Fibroblast of skin of scalp (primary cell): ENCODE measurements around the gene TVP23C. TPM values are rescaled to one million over a fixed set of nuclear protein-coding genes. Genes with fewer than 3 reads are reported as not detected.
"Not testable (repeated sequence)": the region's sequence is repeated elsewhere in the genome, so short reads cannot be mapped to it uniquely, and the experiment has no call there.

Experiments
- DNase-seq: peaks from one replicate; pipeline ENCODE4 v3.0.0-alpha.2; 2013
- polyA plus RNA-seq, 2 experiments: library from polyadenylated mRNA; unstranded; fragments of 120-200 nt; gene quantifications; one replicate each; pipeline ENCODE4 v1.2.1, GENCODE V29; 2013; ENCODE audit not compliant: insufficient read length in 2 of 2

TVP23C gene
- polyA plus RNA-seq (2013, experiment 1 of 2; ENCODE audit: insufficient read length), result 10.6 TPM
- 9.3 TPM for polyA plus RNA-seq (2013, experiment 2 of 2; ENCODE audit: insufficient read length)

GRCh38 chr17:15563375-15563857 is at the start of gene TVP23C:
Gene TVP23C, minus strand, starts transcription at chr17:15563483. Its CDS starts 35 bp downstream, at chr17:15563448.
- peak; percentile 78 for DNase-seq

- DNase-seq, result not testable (repeated sequence)
These were observed 29.7 kb upstream of the TVP23C start for GRCh38 chr17:15592960-15593359.

GRCh38 chr17:15591986-15592385 is 28.7 kb upstream of the TVP23C start:
- DNase-seq, result not testable (repeated sequence)

GRCh38 chr17:15590844-15591243 is 27.6 kb upstream of the TVP23C start:
- not testable (repeated sequence) for DNase-seq

GRCh38 chr17:15589544-15590536 is 26.6 kb upstream of the TVP23C start:
- not testable (repeated sequence) for DNase-seq

GRCh38 chr17:15588017-15588416 is 24.7 kb upstream of the TVP23C start:
- DNase-seq, result not testable (repeated sequence)

GRCh38 chr17:15583313-15583712 is 20.0 kb upstream of the TVP23C start:
- DNase-seq, result not testable (repeated sequence)

GRCh38 chr17:15581462-15581861 is 18.2 kb upstream of the TVP23C start:
- not testable (repeated sequence) for DNase-seq

GRCh38 chr17:15576848-15577247 is 13.6 kb upstream of the TVP23C start:
- not testable (repeated sequence) for DNase-seq

GRCh38 chr17:15574660-15575059 is 11.4 kb upstream of the TVP23C start:
- DNase-seq, result not testable (repeated sequence)

GRCh38 chr17:15573870-15574269 is 10.6 kb upstream of the TVP23C start:
- not testable (repeated sequence) for DNase-seq

GRCh38 chr17:15562613-15563374 is 489 bp downstream of the TVP23C start:
- DNase-seq, result not testable (repeated sequence)

- not testable (repeated sequence) for DNase-seq
These were observed 1.8 kb downstream of the TVP23C start for GRCh38 chr17:15561439-15561838.

- not testable (repeated sequence) for DNase-seq
These were observed 4.7 kb downstream of the TVP23C start for GRCh38 chr17:15558403-15559105.

- DNase-seq, result not testable (repeated sequence)
These were observed 5.9 kb downstream of the TVP23C start for GRCh38 chr17:15557334-15557832.

- DNase-seq, result not testable (repeated sequence)
These were observed 10.4 kb downstream of the TVP23C start for GRCh38 chr17:15552932-15553331.

- not testable (repeated sequence) for DNase-seq
These were observed 13.7 kb downstream of the TVP23C start for GRCh38 chr17:15549552-15549951.

GRCh38 chr17:15546604-15547003 is 16.7 kb downstream of the TVP23C start:
- not testable (repeated sequence) for DNase-seq

- DNase-seq, result not testable (repeated sequence)
These were observed 22.7 kb downstream of the TVP23C start for GRCh38 chr17:15540371-15541219.

GRCh38 chr17:15533122-15533521 is 30.2 kb downstream of the TVP23C start:
- not testable (repeated sequence) for DNase-seq
